Left ventricle myocardium inferior (tissue), 1 donor: ENCODE results near the gene OR2AE1. TPM values are rescaled to one million over a fixed set of nuclear protein-coding genes. Genes with fewer than 3 reads are reported as not detected.
"Not testable (repeated sequence)": the region's sequence is repeated elsewhere in the genome, so short reads cannot be mapped to it uniquely, and the experiment has no call there.

Source experiments
- DNase-seq: peaks from one replicate; pipeline ENCODE4 v3.0.0-alpha.2; 2020
- H3K27ac ChIP-seq: fragments of 200-600 bp; replicated peaks from 2 replicates; pipeline ENCODE4 v1.8.0; 2021
- H3K27me3 ChIP-seq: fragments of 200-600 bp; 2 replicates; pipeline ENCODE4 v1.8.0; 2021; ENCODE audit warnings: low read depth
- H3K36me3 ChIP-seq: fragments of 200-600 bp; 2 replicates; pipeline ENCODE4 v1.8.0; 2021
- H3K4me1 ChIP-seq: fragments of 200-600 bp; 2 replicates; pipeline ENCODE4 v1.8.0; 2021
- H3K4me3 ChIP-seq: fragments of 200-600 bp; 2 replicates; pipeline ENCODE4 v1.8.0; 2021; ENCODE audit warnings: mild to moderate bottlenecking, moderate library complexity
- H3K9me3 ChIP-seq: fragments of 200-600 bp; replicated peaks from 2 replicates; pipeline ENCODE4 v1.8.0; 2021
- CTCF ChIP-seq: fragments of 200-600 bp; IDR thresholded peaks from 2 replicates; pipeline ENCODE4 v1.8.0; 2021; ENCODE audit warnings: antibody characterized with exemption, mild to moderate bottlenecking, borderline replicate concordance
- intact Hi-C: fragments of 100-400 bp; cut with micrococcal nuclease; formaldehyde crosslinking; loops from one replicate; pipeline ENCODE4 v1.11.0; 2022
- total RNA-seq: library from RNA; stranded (reverse); fragmentation: NEBNext Ultra II Directional; extraction: Animal tissue kit (Norgen Biotek cat#: 25700); gene quantifications from one replicate; pipeline ENCODE4 v1.2.1, GENCODE V29; 2021
- donor health status: DM: no; HTN: yes; CAD: no; lungs with severe emphysema.

The OR2AE1 gene
- total RNA-seq, 1 donor from 2014 or later: not detected

- peaks cover 20% of the 10 kb centered on the region for H3K4me1 ChIP-seq
- no peak for TF ChIP-seq CTCF
- H3K27me3 ChIP-seq: no peaks in the 10 kb centered on the region
- H3K36me3 ChIP-seq: peaks cover 40% of the 10 kb centered on the region
- DNase-seq: no peak
- no peaks in the 10 kb centered on the region for H3K9me3 ChIP-seq
- H3K27ac ChIP-seq: no peak overlapping the region
- intact Hi-C loops: no loop called here
- no peak overlapping the region for H3K4me3 ChIP-seq
Observed at GRCh38 chr7:99898023-99898357, 21.2 kb upstream of the OR2AE1 start.

GRCh38 chr7:99897322-99898022 is 20.6 kb upstream of the OR2AE1 start:
- no peak for DNase-seq
- intact Hi-C loops: no loop called here
- Histone ChIP-seq H3K27me3 (no peaks in the 10 kb centered on the region), H3K27ac (no peak overlapping the region), H3K4me3 (no peak overlapping the region), H3K4me1 (peaks cover 16% of the 10 kb centered on the region), H3K36me3 (peaks cover 39% of the 10 kb centered on the region), H3K9me3 (no peaks in the 10 kb centered on the region)
- no peak for TF ChIP-seq CTCF

- Histone ChIP-seq H3K4me1 (peaks cover 7% of the 10 kb centered on the region), H3K27ac (no peak overlapping the region), H3K36me3 (peaks cover 40% of the 10 kb centered on the region), H3K9me3 (no peaks in the 10 kb centered on the region), H3K4me3 (no peak overlapping the region), H3K27me3 (no peaks in the 10 kb centered on the region)
- DNase-seq: no peak
- no peak for TF ChIP-seq CTCF
- intact Hi-C loops: no loop called here
Observed at GRCh38 chr7:99894738-99895137, 17.9 kb upstream of the OR2AE1 start.

- TF ChIP-seq CTCF: no peak
- H3K4me3 ChIP-seq: no peak overlapping the region
- H3K27ac ChIP-seq: no peak overlapping the region
- intact Hi-C loops: no loop called here
- peaks cover 42% of the 10 kb centered on the region for H3K36me3 ChIP-seq
- H3K4me1 ChIP-seq: no peaks in the 10 kb centered on the region
- no peak for DNase-seq
- H3K9me3 ChIP-seq: no peaks in the 10 kb centered on the region
- no peaks in the 10 kb centered on the region for H3K27me3 ChIP-seq
Observed at GRCh38 chr7:99893280-99893679, 16.4 kb upstream of the OR2AE1 start.

- H3K4me3 ChIP-seq, H3K4me1 ChIP-seq, H3K27ac ChIP-seq, H3K27me3 ChIP-seq, H3K9me3 ChIP-seq, intact Hi-C loops, DNase-seq: not testable (repeated sequence)
- H3K36me3 ChIP-seq: peaks cover 37% of the 10 kb centered on the region
Observed at GRCh38 chr7:99890348-99890747, 13.5 kb upstream of the OR2AE1 start.

- H3K27ac ChIP-seq, H3K27me3 ChIP-seq, intact Hi-C loops, H3K4me3 ChIP-seq, H3K4me1 ChIP-seq, DNase-seq: not testable (repeated sequence)
- H3K9me3 ChIP-seq: peaks cover 14% of the 10 kb centered on the region
- peaks cover 37% of the 10 kb centered on the region for H3K36me3 ChIP-seq
Observed at GRCh38 chr7:99888366-99888765, 11.5 kb upstream of the OR2AE1 start.

- H3K36me3 ChIP-seq: no peaks in the 10 kb centered on the region
- H3K27ac ChIP-seq: no peak overlapping the region
- no peak overlapping the region for H3K4me3 ChIP-seq
- DNase-seq: no peak
- intact Hi-C loops: no loop called here
- no peak for TF ChIP-seq CTCF
- peaks cover 14% of the 10 kb centered on the region for H3K9me3 ChIP-seq
- H3K4me1 ChIP-seq: no peaks in the 10 kb centered on the region
- H3K27me3 ChIP-seq: no peaks in the 10 kb centered on the region
Observed at GRCh38 chr7:99881370-99881769, 4.5 kb upstream of the OR2AE1 start.
